Activated T-cell treated with anti-CD3 and anti-CD28 coated beads, Interleukin-2, amount 50 U/mL, for 24 hours (primary cell): ENCODE data around the gene FAM167B.

Experiments
- DNase-seq: peaks from one replicate; pipeline ENCODE4 v3.0.0-alpha.2; 2020
- H3K27ac Mint-ChIP-seq: 2 replicates; pipeline ENCODE4 v1.8.0; 2020; ENCODE audit warnings: mild to moderate bottlenecking, mixed read lengths
- H3K27me3 Mint-ChIP-seq: 2 replicates; pipeline ENCODE4 v1.8.0; 2020; ENCODE audit warnings: mixed read lengths
- H3K36me3 Mint-ChIP-seq: 2 replicates; pipeline ENCODE4 v1.8.0; 2020; ENCODE audit warnings: low read depth, mixed read lengths
- H3K4me1 Mint-ChIP-seq: 2 replicates; pipeline ENCODE4 v1.8.0; 2020; ENCODE audit warnings: low read depth, mixed read lengths
- H3K4me3 Mint-ChIP-seq: 2 replicates; pipeline ENCODE4 v1.8.0; 2020; ENCODE audit warnings: mild to moderate bottlenecking, moderate library complexity, mixed read lengths
- H3K9me3 Mint-ChIP-seq: 2 replicates; pipeline ENCODE4 v1.8.0; 2020; ENCODE audit warnings: mixed read lengths

Gene FAM167B

GRCh38 chr1:32246888-32247273, at the start of gene FAM167B:
Gene FAM167B (plus strand): TSS chr1:32247222. CDS start chr1:32247422, 200 bp downstream.
- DNase-seq: no peak
- no peaks in the 10 kb centered on the region for H3K9me3 Mint-ChIP-seq
- H3K4me3 Mint-ChIP-seq: peak within 1 kb of the TSS; percentile 29
- peaks cover 59% of the 10 kb centered on the region for H3K4me1 Mint-ChIP-seq
- peak within 1 kb of the TSS; percentile 93 for H3K27ac Mint-ChIP-seq
- H3K36me3 Mint-ChIP-seq: peaks cover 10% of the 10 kb centered on the region
- no peaks in the 10 kb centered on the region for H3K27me3 Mint-ChIP-seq

GRCh38 chr1:32197837-32198236, 49.2 kb upstream of the FAM167B start:
- DNase-seq: no peak
- Mint-ChIP-seq H3K9me3 (no peaks in the 10 kb centered on the region), H3K36me3 (peaks cover 63% of the 10 kb centered on the region), H3K4me3 (no peak overlapping the region), H3K27ac (peak overlapping the region; percentile 35), H3K27me3 (no peaks in the 10 kb centered on the region), H3K4me1 (peaks cover 82% of the 10 kb centered on the region)

GRCh38 chr1:32198237-32199042, 48.6 kb upstream of the FAM167B start:
- Mint-ChIP-seq H3K9me3 (no peaks in the 10 kb centered on the region), H3K27me3 (no peaks in the 10 kb centered on the region), H3K36me3 (peaks cover 57% of the 10 kb centered on the region), H3K4me1 (peaks cover 80% of the 10 kb centered on the region), H3K27ac (peak overlapping the region; percentile 44), H3K4me3 (no peak overlapping the region)
- no peak for DNase-seq

- Mint-ChIP-seq H3K4me3 (no peak overlapping the region), H3K9me3 (no peaks in the 10 kb centered on the region), H3K36me3 (peaks cover 52% of the 10 kb centered on the region), H3K27me3 (no peaks in the 10 kb centered on the region), H3K27ac (peak overlapping the region; percentile 79), H3K4me1 (peaks cover 79% of the 10 kb centered on the region)
- DNase-seq: no peak
Observed at GRCh38 chr1:32199043-32199716, 47.8 kb upstream of the FAM167B start.

GRCh38 chr1:32199717-32200072, 47.3 kb upstream of the FAM167B start:
- Mint-ChIP-seq H3K27ac (peak overlapping the region; percentile 79), H3K27me3 (no peaks in the 10 kb centered on the region), H3K36me3 (peaks cover 51% of the 10 kb centered on the region), H3K4me1 (peaks cover 76% of the 10 kb centered on the region), H3K4me3 (peak overlapping the region; percentile 80), H3K9me3 (no peaks in the 10 kb centered on the region)
- no peak for DNase-seq

- Mint-ChIP-seq H3K4me3 (peak within 1 kb of the TSS; percentile 80), H3K4me1 (peaks cover 72% of the 10 kb centered on the region), H3K36me3 (peaks cover 45% of the 10 kb centered on the region), H3K27ac (peak within 1 kb of the TSS; percentile 79), H3K27me3 (no peaks in the 10 kb centered on the region), H3K9me3 (no peaks in the 10 kb centered on the region)
- peak; percentile 77 for DNase-seq
Observed at GRCh38 chr1:32200226-32201010, 46.6 kb upstream of the FAM167B start, which contains the start of gene CCDC28B. Gene CCDC28B (plus strand): TSS chr1:32200595. CDS start chr1:32201936, 1,341 bp downstream.

- peak overlapping the region; percentile 80 for H3K4me3 Mint-ChIP-seq
- peaks cover 69% of the 10 kb centered on the region for H3K4me1 Mint-ChIP-seq
- DNase-seq: peak; percentile 83
- no peaks in the 10 kb centered on the region for H3K9me3 Mint-ChIP-seq
- peaks cover 45% of the 10 kb centered on the region for H3K36me3 Mint-ChIP-seq
- peak overlapping the region; percentile 79 for H3K27ac Mint-ChIP-seq
- no peaks in the 10 kb centered on the region for H3K27me3 Mint-ChIP-seq
Observed at GRCh38 chr1:32201011-32201855, 45.8 kb upstream of the FAM167B start.

GRCh38 chr1:32204943-32205361, 42.1 kb upstream of the FAM167B start:
- peak overlapping the region; percentile 90 for H3K4me3 Mint-ChIP-seq
- peaks cover 54% of the 10 kb centered on the region for H3K4me1 Mint-ChIP-seq
- no peaks in the 10 kb centered on the region for H3K27me3 Mint-ChIP-seq
- DNase-seq: no peak
- peaks cover 33% of the 10 kb centered on the region for H3K36me3 Mint-ChIP-seq
- H3K27ac Mint-ChIP-seq: peak overlapping the region; percentile 88
- no peaks in the 10 kb centered on the region for H3K9me3 Mint-ChIP-seq

GRCh38 chr1:32205401-32206370, 41.3 kb upstream of the FAM167B start, which contains the start of gene IQCC:
Gene IQCC (plus strand): TSS chr1:32205671. CDS start chr1:32205682, 11 bp downstream.
- Mint-ChIP-seq H3K27ac (peak within 1 kb of the TSS; percentile 88), H3K36me3 (peaks cover 33% of the 10 kb centered on the region), H3K4me3 (peak within 1 kb of the TSS; percentile 90), H3K4me1 (peaks cover 46% of the 10 kb centered on the region), H3K27me3 (no peaks in the 10 kb centered on the region), H3K9me3 (no peaks in the 10 kb centered on the region)
- DNase-seq: peak; percentile 88

- peaks cover 29% of the 10 kb centered on the region for H3K4me1 Mint-ChIP-seq
- DNase-seq: no peak
- H3K9me3 Mint-ChIP-seq: no peaks in the 10 kb centered on the region
- no peak overlapping the region for H3K27ac Mint-ChIP-seq
- H3K4me3 Mint-ChIP-seq: no peak overlapping the region
- peaks cover 37% of the 10 kb centered on the region for H3K36me3 Mint-ChIP-seq
- no peaks in the 10 kb centered on the region for H3K27me3 Mint-ChIP-seq
Observed at GRCh38 chr1:32208469-32208868, 38.6 kb upstream of the FAM167B start.

GRCh38 chr1:32208891-32209328, 38.1 kb upstream of the FAM167B start, which contains the start of gene DCDC2B:
Gene DCDC2B (plus strand): TSS chr1:32209089. CDS start chr1:32209094, 5 bp downstream.
- Mint-ChIP-seq H3K36me3 (peaks cover 37% of the 10 kb centered on the region), H3K27ac (no peak within 1 kb of the TSS), H3K4me1 (peaks cover 25% of the 10 kb centered on the region), H3K9me3 (no peaks in the 10 kb centered on the region), H3K27me3 (no peaks in the 10 kb centered on the region), H3K4me3 (no peak within 1 kb of the TSS)
- DNase-seq: no peak

GRCh38 chr1:32215629-32216480, 31.2 kb upstream of the FAM167B start:
- Mint-ChIP-seq H3K27me3 (no peaks in the 10 kb centered on the region), H3K4me3 (no peak overlapping the region)

More at GRCh38 chr1:32215629-32216480, 31.2 kb upstream of the FAM167B start:
- H3K9me3 Mint-ChIP-seq: no peaks in the 10 kb centered on the region
- peak overlapping the region; percentile 68 for H3K27ac Mint-ChIP-seq
- H3K36me3 Mint-ChIP-seq: peaks cover 52% of the 10 kb centered on the region
- peaks cover 22% of the 10 kb centered on the region for H3K4me1 Mint-ChIP-seq
- peak; percentile 66 for DNase-seq
